ENCODE measurements around the gene DCAF4L1.

DCAF4L1 gene

DNA sequence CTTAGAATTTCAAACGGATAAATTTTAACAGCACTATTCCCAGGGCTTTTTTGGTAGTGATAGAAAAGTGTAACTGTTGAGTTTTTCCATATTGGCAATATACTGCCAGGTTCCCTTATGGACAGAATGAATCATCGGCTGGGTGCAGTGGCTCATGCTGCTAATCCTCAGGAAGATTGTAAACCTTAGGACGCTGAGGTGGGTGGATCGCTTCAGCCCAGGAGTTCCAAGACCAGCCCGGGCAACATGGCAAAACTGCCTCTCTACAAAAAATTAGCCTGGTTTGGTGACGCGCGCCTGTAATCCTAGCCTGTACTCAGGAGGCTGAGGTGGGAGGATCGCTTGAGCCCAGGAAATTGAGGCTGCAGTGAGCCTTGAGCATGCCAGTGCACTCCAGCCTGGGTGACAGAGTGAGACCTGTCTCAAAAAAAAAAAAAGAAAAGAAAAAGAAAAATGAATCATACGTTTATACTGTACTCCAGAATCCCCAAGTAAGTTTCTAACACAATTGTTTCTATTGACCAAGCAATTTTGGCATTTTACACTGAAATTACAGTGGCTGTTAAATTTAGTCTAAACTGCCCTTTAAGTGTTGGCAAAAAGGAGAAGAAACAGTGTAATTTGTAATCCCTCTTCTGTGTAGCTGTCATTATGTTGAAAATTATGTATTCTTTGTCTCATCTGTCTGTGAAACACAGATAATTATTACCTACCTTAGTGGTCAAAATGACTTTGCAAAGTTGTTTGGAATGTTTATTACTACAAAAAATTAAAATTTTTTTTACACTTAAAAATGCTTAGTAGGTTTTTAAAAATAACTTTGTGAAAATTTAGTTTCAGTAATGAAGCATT lies 10.6 kb downstream of the DCAF4L1 start:
- DNase-seq, result no peak

DNA sequence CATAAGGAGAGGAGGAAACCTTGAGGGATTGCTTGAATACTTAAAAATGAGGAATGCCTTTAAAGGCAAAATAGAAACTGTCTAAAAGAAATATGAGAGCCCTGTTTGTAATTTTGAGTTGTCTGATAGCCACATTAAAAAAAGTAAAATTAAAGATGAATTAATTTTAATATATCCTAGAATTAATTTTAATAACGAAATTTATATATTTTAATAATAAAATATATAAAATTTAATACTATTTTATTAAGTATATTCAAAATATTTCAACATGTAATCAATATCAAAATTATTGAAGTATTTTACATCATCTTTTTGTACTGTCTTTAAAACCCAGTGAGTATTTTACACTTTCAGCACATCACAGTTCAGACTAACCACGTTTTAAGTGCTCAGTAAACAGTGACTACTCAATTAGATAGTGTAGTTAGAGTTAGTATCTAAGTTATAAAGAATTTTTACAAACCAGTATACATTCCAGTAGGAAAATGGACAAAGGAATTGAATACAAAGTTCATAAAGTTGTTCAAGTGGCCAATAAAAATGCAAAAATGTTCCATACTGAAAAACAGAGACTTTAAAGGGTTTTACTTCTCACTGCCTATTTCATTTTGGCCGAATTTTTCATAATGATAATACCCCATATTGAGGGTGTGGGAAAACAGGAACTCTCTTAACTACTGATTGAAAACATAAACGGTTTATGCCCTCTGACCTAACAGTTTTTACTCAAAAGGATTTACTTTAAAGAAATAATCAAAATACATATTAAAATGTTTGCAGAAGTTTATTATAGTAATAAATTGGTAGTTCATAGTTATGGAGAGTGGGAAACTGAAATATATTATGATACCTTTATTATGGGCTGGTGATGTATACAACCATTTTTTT lies 11.7 kb downstream of the DCAF4L1 start:
- no peak for DNase-seq

DNA sequence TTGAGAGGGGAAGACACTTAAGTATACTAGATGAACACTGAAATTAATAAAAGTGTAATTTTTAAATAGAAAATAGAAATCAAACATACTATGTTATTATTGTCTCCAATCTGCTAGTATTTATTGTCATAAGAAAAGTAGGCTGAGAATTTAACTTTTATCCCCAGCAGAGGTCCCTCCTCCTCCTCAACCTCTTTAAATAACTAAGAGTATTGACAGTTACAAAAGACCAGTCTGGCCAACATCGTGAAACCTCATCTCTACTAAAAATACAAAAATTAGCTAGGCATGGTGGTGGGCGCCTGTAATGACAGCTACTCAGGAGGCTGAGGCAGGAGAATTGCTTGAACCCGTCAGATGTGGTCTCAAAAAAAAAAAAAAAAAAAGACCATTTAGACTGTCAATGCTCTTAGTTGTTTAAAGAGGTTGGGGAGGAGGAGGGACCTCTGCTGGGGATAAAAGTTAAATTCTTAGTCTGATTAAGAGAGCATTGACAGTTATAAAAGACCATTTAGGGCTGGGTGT lies 13.0 kb downstream of the DCAF4L1 start:
- no peak for DNase-seq

DNA sequence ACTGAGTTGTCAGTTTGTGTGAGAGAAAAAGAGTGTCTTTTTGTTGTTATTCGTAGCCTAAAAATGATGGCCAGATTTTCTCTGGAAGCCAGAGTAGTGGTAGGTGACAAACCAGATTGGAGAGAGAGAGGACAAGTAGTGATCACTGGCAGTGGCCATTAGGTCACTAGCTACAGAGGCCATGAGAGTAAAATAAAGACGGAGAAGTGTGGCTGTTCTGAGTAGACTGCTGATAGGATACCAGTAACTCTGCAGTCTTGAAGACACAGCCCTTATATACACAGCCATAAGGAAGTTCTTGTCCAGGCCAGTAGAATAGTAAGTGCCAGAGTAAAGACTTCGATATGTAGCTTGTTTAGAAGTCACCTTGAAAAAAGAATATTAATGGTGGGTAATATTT lies 16.5 kb downstream of the DCAF4L1 start:
- no peak for DNase-seq

DNA sequence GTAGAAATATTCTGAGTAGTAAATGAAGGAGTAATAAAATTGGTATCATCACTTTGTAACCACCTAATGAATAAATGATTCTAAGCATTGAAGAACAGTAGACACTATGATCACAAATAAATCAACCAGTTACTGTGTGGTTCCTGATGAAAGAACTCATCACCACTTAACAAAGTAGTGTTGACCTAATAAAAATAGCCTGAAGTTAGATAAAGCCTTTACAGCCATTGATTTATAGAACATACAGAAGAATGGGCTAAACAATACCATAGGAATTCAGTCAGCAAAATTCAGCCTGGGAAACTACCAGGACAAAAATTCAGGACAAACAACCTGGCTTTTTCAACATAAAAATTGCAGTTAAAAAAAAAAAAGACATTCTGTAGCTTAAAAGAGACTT lies 17.8 kb downstream of the DCAF4L1 start:
- DNase-seq, result no peak

DNA sequence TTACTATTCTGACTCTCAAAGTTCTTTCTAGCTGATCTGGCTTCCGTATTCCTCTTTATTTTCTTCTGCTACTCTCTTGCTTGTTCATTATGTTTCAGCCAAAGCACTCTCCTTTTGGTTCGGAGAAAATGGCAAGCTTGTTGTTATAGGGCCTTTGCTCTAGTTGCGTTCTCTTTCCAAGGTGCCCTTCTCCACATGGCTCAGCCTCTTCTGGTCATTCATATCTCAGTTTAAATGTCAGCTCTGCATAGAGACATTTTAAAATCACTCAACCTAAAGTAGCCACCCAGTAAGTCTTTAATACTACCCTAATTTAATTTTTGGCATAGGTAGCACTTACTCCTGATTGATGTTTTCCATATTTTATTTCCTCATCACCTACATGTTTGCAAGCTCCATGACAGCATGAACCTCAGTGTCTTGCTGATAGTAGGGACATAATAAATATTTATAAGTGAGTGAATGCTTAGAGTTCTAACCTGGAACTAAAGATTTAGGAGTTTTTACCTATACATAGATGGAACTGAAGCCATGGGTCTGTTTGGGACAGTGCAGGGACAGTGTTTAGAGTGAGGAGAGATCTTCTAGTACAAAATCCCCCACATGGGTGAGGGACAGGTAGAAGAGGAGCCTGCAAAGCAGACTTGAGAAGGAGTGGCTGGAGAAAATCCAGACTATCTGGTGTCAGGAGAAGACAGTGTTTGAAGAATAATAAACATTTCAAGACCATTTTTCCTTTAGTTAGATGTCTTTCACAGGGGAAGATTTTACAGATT lies 26.6 kb downstream of the DCAF4L1 start:
- no peak for DNase-seq

DNA sequence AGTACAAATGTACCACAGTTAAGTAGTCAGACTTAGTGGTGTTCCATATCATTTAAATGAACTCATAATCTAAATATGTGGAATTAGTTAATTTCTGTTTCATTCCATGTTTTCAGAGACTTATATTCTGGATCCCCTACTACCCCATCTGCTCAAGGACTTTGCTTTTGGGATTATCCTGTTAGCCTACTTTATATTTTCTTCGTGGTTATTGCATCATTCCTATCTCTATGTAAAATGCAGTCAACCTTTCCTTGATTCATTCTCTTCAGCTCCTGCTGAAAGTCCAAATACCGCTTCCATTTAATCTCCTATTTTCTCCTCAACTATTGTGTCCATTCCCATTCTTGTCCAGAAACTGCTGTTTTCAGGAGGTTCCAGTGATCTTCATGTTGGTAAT lies 33.9 kb downstream of the DCAF4L1 start:
- no peak for DNase-seq

DNA sequence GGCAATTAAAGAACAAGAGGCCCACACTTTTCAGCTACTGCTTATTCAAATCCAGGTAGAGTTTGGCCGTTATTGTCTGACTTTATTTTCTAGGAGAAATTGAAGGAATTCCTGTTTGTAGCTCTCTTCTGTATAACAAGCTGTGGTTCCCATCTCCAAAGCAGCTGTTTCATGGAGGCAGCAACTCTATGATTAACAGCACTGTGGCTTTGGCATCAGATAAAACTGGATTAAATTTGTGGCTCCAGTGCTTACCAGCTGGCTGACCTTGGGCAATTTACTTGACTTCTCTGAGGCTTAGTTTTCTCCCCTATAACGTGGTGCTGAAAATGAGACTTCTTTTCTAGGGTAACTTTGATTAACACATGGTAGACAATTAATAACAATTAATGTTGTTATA lies 36.9 kb downstream of the DCAF4L1 start:
- DNase-seq, result no peak

Measured in stimulated activated CD4-positive, alpha-beta T cell treated with anti-CD3 and anti-CD28 coated beads, Interleukin-12 subunit alpha, Interleukin-12 subunit beta, amount 100 ng/mL, for 4 hours (primary cell).